ENCODE results near the gene MTG2. TPM values are rescaled to one million over a fixed set of nuclear protein-coding genes. Genes with fewer than 3 reads are reported as not detected.

Gene MTG2
- total RNA-seq, 1 experiment from 2014 or later, result 27.9 TPM

DNA sequence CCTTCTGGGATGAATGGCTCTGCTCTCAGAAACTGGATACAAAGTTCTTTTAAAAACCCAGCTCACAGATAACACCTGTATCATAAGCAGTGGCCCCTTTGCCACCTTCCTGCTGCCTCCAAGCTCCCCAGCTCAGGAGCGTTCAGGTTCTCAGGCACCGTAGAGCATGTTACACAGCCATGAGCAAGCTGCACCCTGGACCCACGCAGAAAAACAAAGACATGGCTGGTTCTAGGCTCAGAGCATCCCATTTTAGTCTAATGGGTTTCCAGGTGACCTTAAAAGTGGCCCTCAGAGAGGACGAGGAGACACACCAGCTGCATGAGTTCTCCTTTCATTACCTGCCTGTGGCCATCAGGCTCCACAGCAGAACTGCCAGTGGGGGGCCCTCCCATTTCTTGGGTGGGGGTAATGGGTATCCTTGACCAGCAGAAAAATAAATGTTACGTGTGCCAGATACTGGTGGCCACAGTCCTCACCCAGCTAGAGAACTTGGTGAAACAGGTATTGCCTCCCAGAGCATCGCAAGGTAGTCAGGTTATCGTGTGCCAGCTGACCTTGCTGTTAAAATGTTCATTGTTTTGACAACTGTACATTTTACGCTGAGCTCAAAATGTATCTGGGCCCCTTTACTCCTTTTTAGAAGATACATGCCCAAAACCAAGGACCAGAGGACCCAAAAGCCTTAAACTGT is 47.1 kb upstream of the MTG2 start:
- Mint-ChIP-seq H3K9me3 (no peaks in the 10 kb centered on the region), H3K4me1 (no peaks in the 10 kb centered on the region), H3K36me3 (peaks cover 83% of the 10 kb centered on the region), H3K27ac (no peak overlapping the region), H3K4me3 (no peak overlapping the region), H3K27me3 (ENCODE audit: low read depth) (no peaks in the 10 kb centered on the region)
- TF ChIP-seq JAZF1 (CRISPR knock-in tag; IDR thresholded peaks at IDR 0.05) (no peak), ETV6 (CRISPR knock-in tag; IDR thresholded peaks at IDR 0.05) (no peak), ZNF396 (CRISPR knock-in tag; IDR thresholded peaks at IDR 0.05; ENCODE audit: borderline replicate concordance) (no peak), ZNF423 (CRISPR knock-in tag; IDR thresholded peaks at IDR 0.05) (no peak), NFATC4 (CRISPR knock-in tag; IDR thresholded peaks at IDR 0.05) (no peak), CREM (CRISPR knock-in tag; IDR thresholded peaks at IDR 0.05) (no peak), GRHL2 (CRISPR knock-in tag; IDR thresholded peaks at IDR 0.05; ENCODE audit: insufficient replicate concordance, severe bottlenecking) (no peak), NR2C2 (CRISPR knock-in tag; IDR thresholded peaks at IDR 0.05) (no peak), GABPB1 (CRISPR knock-in tag; IDR thresholded peaks at IDR 0.05) (no peak), TCF7 (CRISPR knock-in tag; IDR thresholded peaks at IDR 0.05; ENCODE audit: low read depth) (no peak), KAT7 (CRISPR knock-in tag; IDR thresholded peaks at IDR 0.05; ENCODE audit: borderline replicate concordance) (no peak), NFE2L1 (CRISPR knock-in tag; IDR thresholded peaks at IDR 0.05) (no peak), HMGA2 (CRISPR knock-in tag; IDR thresholded peaks at IDR 0.05) (no peak), ZNF317 (CRISPR knock-in tag; IDR thresholded peaks at IDR 0.05; ENCODE audit: borderline replicate concordance, low read depth) (no peak), ZNF671 (CRISPR knock-in tag; IDR thresholded peaks at IDR 0.05) (no peak)
- TF ChIP-seq, protein P1, sequence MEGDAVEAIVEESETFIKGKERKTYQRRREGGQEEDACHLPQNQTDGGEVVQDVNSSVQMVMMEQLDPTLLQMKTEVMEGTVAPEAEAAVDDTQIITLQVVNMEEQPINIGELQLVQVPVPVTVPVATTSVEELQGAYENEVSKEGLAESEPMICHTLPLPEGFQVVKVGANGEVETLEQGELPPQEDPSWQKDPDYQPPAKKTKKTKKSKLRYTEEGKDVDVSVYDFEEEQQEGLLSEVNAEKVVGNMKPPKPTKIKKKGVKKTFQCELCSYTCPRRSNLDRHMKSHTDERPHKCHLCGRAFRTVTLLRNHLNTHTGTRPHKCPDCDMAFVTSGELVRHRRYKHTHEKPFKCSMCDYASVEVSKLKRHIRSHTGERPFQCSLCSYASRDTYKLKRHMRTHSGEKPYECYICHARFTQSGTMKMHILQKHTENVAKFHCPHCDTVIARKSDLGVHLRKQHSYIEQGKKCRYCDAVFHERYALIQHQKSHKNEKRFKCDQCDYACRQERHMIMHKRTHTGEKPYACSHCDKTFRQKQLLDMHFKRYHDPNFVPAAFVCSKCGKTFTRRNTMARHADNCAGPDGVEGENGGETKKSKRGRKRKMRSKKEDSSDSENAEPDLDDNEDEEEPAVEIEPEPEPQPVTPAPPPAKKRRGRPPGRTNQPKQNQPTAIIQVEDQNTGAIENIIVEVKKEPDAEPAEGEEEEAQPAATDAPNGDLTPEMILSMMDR (IDR thresholded peaks at IDR 0.05), result no peak
- TF ChIP-seq, protein P2, sequence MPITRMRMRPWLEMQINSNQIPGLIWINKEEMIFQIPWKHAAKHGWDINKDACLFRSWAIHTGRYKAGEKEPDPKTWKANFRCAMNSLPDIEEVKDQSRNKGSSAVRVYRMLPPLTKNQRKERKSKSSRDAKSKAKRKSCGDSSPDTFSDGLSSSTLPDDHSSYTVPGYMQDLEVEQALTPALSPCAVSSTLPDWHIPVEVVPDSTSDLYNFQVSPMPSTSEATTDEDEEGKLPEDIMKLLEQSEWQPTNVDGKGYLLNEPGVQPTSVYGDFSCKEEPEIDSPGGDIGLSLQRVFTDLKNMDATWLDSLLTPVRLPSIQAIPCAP (CRISPR knock-in tag; IDR thresholded peaks at IDR 0.05), result no peak
- TF ChIP-seq, protein P3, sequence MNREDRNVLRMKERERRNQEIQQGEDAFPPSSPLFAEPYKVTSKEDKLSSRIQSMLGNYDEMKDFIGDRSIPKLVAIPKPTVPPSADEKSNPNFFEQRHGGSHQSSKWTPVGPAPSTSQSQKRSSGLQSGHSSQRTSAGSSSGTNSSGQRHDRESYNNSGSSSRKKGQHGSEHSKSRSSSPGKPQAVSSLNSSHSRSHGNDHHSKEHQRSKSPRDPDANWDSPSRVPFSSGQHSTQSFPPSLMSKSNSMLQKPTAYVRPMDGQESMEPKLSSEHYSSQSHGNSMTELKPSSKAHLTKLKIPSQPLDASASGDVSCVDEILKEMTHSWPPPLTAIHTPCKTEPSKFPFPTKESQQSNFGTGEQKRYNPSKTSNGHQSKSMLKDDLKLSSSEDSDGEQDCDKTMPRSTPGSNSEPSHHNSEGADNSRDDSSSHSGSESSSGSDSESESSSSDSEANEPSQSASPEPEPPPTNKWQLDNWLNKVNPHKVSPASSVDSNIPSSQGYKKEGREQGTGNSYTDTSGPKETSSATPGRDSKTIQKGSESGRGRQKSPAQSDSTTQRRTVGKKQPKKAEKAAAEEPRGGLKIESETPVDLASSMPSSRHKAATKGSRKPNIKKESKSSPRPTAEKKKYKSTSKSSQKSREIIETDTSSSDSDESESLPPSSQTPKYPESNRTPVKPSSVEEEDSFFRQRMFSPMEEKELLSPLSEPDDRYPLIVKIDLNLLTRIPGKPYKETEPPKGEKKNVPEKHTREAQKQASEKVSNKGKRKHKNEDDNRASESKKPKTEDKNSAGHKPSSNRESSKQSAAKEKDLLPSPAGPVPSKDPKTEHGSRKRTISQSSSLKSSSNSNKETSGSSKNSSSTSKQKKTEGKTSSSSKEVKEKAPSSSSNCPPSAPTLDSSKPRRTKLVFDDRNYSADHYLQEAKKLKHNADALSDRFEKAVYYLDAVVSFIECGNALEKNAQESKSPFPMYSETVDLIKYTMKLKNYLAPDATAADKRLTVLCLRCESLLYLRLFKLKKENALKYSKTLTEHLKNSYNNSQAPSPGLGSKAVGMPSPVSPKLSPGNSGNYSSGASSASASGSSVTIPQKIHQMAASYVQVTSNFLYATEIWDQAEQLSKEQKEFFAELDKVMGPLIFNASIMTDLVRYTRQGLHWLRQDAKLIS (CRISPR knock-in tag; IDR thresholded peaks at IDR 0.05; ENCODE audit: borderline replicate concordance), result no peak
- TF ChIP-seq, protein P4, sequence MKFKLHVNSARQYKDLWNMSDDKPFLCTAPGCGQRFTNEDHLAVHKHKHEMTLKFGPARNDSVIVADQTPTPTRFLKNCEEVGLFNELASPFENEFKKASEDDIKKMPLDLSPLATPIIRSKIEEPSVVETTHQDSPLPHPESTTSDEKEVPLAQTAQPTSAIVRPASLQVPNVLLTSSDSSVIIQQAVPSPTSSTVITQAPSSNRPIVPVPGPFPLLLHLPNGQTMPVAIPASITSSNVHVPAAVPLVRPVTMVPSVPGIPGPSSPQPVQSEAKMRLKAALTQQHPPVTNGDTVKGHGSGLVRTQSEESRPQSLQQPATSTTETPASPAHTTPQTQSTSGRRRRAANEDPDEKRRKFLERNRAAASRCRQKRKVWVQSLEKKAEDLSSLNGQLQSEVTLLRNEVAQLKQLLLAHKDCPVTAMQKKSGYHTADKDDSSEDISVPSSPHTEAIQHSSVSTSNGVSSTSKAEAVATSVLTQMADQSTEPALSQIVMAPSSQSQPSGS (CRISPR knock-in tag; IDR thresholded peaks at IDR 0.05; ENCODE audit: borderline replicate concordance, low read depth), result no peak
- TF ChIP-seq, protein P5, sequence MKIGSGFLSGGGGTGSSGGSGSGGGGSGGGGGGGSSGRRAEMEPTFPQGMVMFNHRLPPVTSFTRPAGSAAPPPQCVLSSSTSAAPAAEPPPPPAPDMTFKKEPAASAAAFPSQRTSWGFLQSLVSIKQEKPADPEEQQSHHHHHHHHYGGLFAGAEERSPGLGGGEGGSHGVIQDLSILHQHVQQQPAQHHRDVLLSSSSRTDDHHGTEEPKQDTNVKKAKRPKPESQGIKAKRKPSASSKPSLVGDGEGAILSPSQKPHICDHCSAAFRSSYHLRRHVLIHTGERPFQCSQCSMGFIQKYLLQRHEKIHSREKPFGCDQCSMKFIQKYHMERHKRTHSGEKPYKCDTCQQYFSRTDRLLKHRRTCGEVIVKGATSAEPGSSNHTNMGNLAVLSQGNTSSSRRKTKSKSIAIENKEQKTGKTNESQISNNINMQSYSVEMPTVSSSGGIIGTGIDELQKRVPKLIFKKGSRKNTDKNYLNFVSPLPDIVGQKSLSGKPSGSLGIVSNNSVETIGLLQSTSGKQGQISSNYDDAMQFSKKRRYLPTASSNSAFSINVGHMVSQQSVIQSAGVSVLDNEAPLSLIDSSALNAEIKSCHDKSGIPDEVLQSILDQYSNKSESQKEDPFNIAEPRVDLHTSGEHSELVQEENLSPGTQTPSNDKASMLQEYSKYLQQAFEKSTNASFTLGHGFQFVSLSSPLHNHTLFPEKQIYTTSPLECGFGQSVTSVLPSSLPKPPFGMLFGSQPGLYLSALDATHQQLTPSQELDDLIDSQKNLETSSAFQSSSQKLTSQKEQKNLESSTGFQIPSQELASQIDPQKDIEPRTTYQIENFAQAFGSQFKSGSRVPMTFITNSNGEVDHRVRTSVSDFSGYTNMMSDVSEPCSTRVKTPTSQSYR (CRISPR knock-in tag; IDR thresholded peaks at IDR 0.05), result no peak
- ChIA-PET POLR2A (interaction anchor here (1.3 kb wide), 1 partner anchor 14 kb away, joined by 3 read pairs; no protein-coding TSS in a partner anchor), CTCF (interaction anchor here (1.0 to 2.4 kb wide), 4 partner anchors 21 to 125 kb away, joined by 3 to 21 read pairs (median 6); no protein-coding TSS in a partner anchor)
- DNase-seq (ENCODE audit: low spot score) (no peak), ATAC-seq (no peak)

Data from WTC11 (cell line).